Measurements from ENCODE around the gene MB21D2.
A peak's percentile ranks its signal among the peaks of the same experiment; 100 is the strongest.

The MB21D2 gene

GRCh38 chr3:192826214-192827006 lies 91.2 kb downstream of the MB21D2 start:
- H3K36me3 ChIP-seq (ENCODE audit: control insufficient read depth in 2 of 2, insufficient read depth in 1 of 2, low read length in 2 of 2): no peaks in the 10 kb centered on the region
- no peaks in the 10 kb centered on the region for H3K9me3 ChIP-seq (ENCODE audit: control insufficient read depth, insufficient read depth, low read depth, low read length)
- H3K4me1 ChIP-seq (ENCODE audit: control insufficient read depth, insufficient read depth, low read length): peaks cover 4% of the 10 kb centered on the region; the same call in 1 of the 2 replicates
- H3K27ac ChIP-seq (ENCODE audit: extremely low read depth, low read depth, low read length): no peak overlapping the region
- CTCF ChIA-PET: interaction anchor here (0.6 to 1.4 kb wide), 4 partner anchors 18 to 1972 kb away, joined by 3 read pairs; no protein-coding TSS in a partner anchor
- TF ChIP-seq ZNF18 (tag by site-specific recombination; IDR thresholded peaks at IDR 0.05): peak; percentile 52; the same call in 1 of the 2 replicates
- no peak for TF ChIP-seq ZNF26 (tag by site-specific recombination; IDR thresholded peaks at IDR 0.05)
- POLR2A ChIA-PET: no interaction called here
- H3K4me3 ChIP-seq (ENCODE audit: low read depth, low read length): no peak overlapping the region

GRCh38 chr3:192825657-192826200 lies 91.9 kb downstream of the MB21D2 start:
- peaks cover 4% of the 10 kb centered on the region; the same call in 1 of the 2 replicates for H3K4me1 ChIP-seq (ENCODE audit: control insufficient read depth, insufficient read depth, low read length)
- H3K36me3 ChIP-seq (ENCODE audit: control insufficient read depth in 2 of 2, insufficient read depth in 1 of 2, low read length in 2 of 2): no peaks in the 10 kb centered on the region
- H3K4me3 ChIP-seq (ENCODE audit: low read depth, low read length): no peak overlapping the region
- CTCF ChIA-PET: interaction anchor here (0.6 to 1.4 kb wide), 4 partner anchors 18 to 215 kb away, joined by 3 read pairs; no protein-coding TSS in a partner anchor
- no peak overlapping the region for H3K27ac ChIP-seq (ENCODE audit: extremely low read depth, low read depth, low read length)
- POLR2A ChIA-PET: no interaction called here
- no peaks in the 10 kb centered on the region for H3K9me3 ChIP-seq (ENCODE audit: control insufficient read depth, insufficient read depth, low read depth, low read length)
- TF ChIP-seq HOXD13 (CRISPR knock-in tag; IDR thresholded peaks at IDR 0.05; ENCODE audit: borderline replicate concordance) (peak; percentile 65; the same call in 1 of the 2 replicates), GFI1B (tag by site-specific recombination; IDR thresholded peaks at IDR 0.05) (no peak), ZBTB8A (tag by site-specific recombination; IDR thresholded peaks at IDR 0.05) (peak; percentile 75), ZNF76 (tag by site-specific recombination; IDR thresholded peaks at IDR 0.05; ENCODE audit: borderline replicate concordance, low read depth) (no peak), ZNF280C (tag by site-specific recombination; IDR thresholded peaks at IDR 0.05) (no peak), ZNF747 (tag by site-specific recombination; IDR thresholded peaks at IDR 0.05) (no peak), ZNF488 (tag by site-specific recombination; IDR thresholded peaks at IDR 0.05) (0 out of 2 replicates have a peak, but pooled peaks have one; percentile 64), ZBTB44 (tag by site-specific recombination; IDR thresholded peaks at IDR 0.05) (peak; percentile 72), ZNF148 (tag by site-specific recombination; IDR thresholded peaks at IDR 0.05; ENCODE audit: borderline replicate concordance) (no peak), ZNF610 (tag by site-specific recombination; IDR thresholded peaks at IDR 0.05; ENCODE audit: borderline replicate concordance) (peak; percentile 34; the same call in 1 of the 2 replicates), ZNF350 (tag by site-specific recombination; IDR thresholded peaks at IDR 0.05) (no peak), KLF9 (tag by site-specific recombination; IDR thresholded peaks at IDR 0.05; ENCODE audit: low read depth) (0 out of 2 replicates have a peak, but pooled peaks have one; percentile 15), INSM2 (tag by site-specific recombination; IDR thresholded peaks at IDR 0.05) (peak; percentile 75), ZNF792 (tag by site-specific recombination; IDR thresholded peaks at IDR 0.05) (no peak), ZBTB6 (tag by site-specific recombination; IDR thresholded peaks at IDR 0.05) (peak; percentile 40; the same call in 1 of the 2 replicates), ZNF623 (tag by site-specific recombination; IDR thresholded peaks at IDR 0.05) (no peak)

Data from HEK293 (cell line).